SK-N-SH (cell line): ENCODE measurements around the gene DLL4.

Source experiments
- ELF1 ChIP-seq: IDR thresholded peaks from 2 replicates; pipeline ENCODE4 v1.4.0; 2012
- EZH2phosphoT487 ChIP-seq: fragments of 200-600 bp; sonication (generic); IDR thresholded peaks from 2 replicates; pipeline ENCODE4 v1.6.1; 2017; ENCODE audit warnings: low read depth, mixed run types, mild to moderate bottlenecking, antibody characterized with exemption, moderate library complexity, borderline replicate concordance
- FOSL2 ChIP-seq: IDR thresholded peaks from 2 replicates; pipeline ENCODE4 v1.4.0; 2012; ENCODE audit warnings: low read depth, mild to moderate bottlenecking, moderate library complexity, borderline replicate concordance
- GABPA ChIP-seq: IDR thresholded peaks from 2 replicates; pipeline ENCODE4 v1.4.0; 2012; ENCODE audit warnings: low read depth, mild to moderate bottlenecking
- GATA2 ChIP-seq: sonication (generic); formaldehyde crosslinking; IDR thresholded peaks from 2 replicates; pipeline ENCODE4 v1.5.0; 2020; ENCODE audit warnings: mild to moderate bottlenecking, missing genetic modification reagents
- POLR2AphosphoS5 ChIP-seq: IDR thresholded peaks from 2 replicates; pipeline ENCODE4 v1.6.1; 2012; ENCODE audit warnings: low read depth, low read length
- RCOR1 ChIP-seq: fragments of 150-350 bp; IDR thresholded peaks from 2 replicates; pipeline ENCODE4 v1.6.1; 2017; ENCODE audit warnings: antibody characterized with exemption, low read length
- SIN3A ChIP-seq: IDR thresholded peaks from 2 replicates; pipeline ENCODE4 v1.6.1; 2012; ENCODE audit warnings: low read depth, mild to moderate bottlenecking, low read length, moderate library complexity, borderline replicate concordance
- TCF12 ChIP-seq: IDR thresholded peaks from 2 replicates; pipeline ENCODE4 v1.4.0; 2012
- USF2 ChIP-seq: fragments of 150-350 bp; IDR thresholded peaks from 2 replicates; pipeline ENCODE4 v1.6.1; 2017; ENCODE audit warnings: antibody characterized with exemption, low read length, low read depth, borderline replicate concordance
- TF ChIP-seq, protein P1 (sequence below): fragments of 200-600 bp; sonication (generic); IDR thresholded peaks from 2 replicates; pipeline ENCODE4 v1.6.1; 2017; ENCODE audit warnings: antibody characterized with exemption, mild to moderate bottlenecking, moderate library complexity
- TF ChIP-seq, protein P2 (sequence below): IDR thresholded peaks from 2 replicates; pipeline ENCODE4 v1.4.0; 2012; ENCODE audit warnings: low read depth
- TF ChIP-seq, protein P3 (sequence below): IDR thresholded peaks from 2 replicates; pipeline ENCODE4; 2012

DNA sequence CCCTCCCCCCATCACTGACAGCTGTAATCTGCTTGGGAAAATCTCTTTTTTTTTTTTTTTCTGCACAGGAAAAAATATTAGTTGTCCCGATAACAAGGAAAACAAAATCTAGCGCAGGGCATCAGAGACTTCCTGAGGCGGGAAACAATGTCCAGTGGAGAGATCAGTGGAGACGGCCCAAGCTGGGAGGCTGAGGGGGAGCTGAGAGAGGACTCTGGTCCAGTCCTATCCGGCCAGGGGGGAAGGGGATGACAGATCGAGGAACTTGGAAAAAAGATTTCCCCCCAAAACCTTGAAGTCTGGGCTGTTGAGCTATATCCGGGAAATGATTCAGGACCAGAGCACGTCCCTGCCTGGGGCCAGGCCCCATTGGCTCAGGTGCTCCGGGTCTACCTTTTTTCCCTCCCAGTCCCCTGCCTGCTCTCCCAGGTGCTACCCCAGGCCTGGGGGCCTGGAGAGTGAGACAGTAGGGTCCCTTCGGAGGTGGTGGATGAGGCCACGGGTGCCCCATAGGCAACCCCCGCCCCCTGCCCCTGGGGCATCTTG is 14.0 kb upstream of the DLL4 start:
- TF ChIP-seq POLR2AphosphoS5, result no peak
- no peak for TF ChIP-seq FOSL2
- no peak for TF ChIP-seq GATA2 (CRISPR knock-in tag)
- TF ChIP-seq, protein P1, sequence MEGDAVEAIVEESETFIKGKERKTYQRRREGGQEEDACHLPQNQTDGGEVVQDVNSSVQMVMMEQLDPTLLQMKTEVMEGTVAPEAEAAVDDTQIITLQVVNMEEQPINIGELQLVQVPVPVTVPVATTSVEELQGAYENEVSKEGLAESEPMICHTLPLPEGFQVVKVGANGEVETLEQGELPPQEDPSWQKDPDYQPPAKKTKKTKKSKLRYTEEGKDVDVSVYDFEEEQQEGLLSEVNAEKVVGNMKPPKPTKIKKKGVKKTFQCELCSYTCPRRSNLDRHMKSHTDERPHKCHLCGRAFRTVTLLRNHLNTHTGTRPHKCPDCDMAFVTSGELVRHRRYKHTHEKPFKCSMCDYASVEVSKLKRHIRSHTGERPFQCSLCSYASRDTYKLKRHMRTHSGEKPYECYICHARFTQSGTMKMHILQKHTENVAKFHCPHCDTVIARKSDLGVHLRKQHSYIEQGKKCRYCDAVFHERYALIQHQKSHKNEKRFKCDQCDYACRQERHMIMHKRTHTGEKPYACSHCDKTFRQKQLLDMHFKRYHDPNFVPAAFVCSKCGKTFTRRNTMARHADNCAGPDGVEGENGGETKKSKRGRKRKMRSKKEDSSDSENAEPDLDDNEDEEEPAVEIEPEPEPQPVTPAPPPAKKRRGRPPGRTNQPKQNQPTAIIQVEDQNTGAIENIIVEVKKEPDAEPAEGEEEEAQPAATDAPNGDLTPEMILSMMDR, result no peak
- no peak for TF ChIP-seq ELF1
- no peak for TF ChIP-seq TCF12
- no peak for TF ChIP-seq GABPA
- TF ChIP-seq SIN3A, result no peak
- TF ChIP-seq, protein P2, sequence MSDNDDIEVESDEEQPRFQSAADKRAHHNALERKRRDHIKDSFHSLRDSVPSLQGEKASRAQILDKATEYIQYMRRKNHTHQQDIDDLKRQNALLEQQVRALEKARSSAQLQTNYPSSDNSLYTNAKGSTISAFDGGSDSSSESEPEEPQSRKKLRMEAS, result no peak
- TF ChIP-seq, protein P3, sequence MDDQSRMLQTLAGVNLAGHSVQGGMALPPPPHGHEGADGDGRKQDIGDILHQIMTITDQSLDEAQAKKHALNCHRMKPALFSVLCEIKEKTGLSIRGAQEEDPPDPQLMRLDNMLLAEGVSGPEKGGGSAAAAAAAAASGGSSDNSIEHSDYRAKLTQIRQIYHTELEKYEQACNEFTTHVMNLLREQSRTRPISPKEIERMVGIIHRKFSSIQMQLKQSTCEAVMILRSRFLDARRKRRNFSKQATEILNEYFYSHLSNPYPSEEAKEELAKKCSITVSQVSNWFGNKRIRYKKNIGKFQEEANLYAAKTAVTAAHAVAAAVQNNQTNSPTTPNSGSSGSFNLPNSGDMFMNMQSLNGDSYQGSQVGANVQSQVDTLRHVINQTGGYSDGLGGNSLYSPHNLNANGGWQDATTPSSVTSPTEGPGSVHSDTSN, result no peak
- no peak for TF ChIP-seq RCOR1
- no peak for TF ChIP-seq USF2
- TF ChIP-seq EZH2phosphoT487, result no peak
